WTC11 (cell line): ENCODE data around the gene METRN. TPM values are rescaled to one million over a fixed set of nuclear protein-coding genes. Genes with fewer than 3 reads are reported as not detected.
A peak's percentile ranks its signal among the peaks of the same experiment; 100 is the strongest.

Experiments used
- ATAC-seq: fragments of 200-7000 bp; cut with Tn5 transposase; 2 replicates; pipeline ENCODE4 v1.10.0; 2021; ENCODE audit warnings: mild to moderate bottlenecking, moderate library complexity
- Bru-seq: library from RNA; stranded (reverse); fragments of 400-500 nt; gene quantifications from one replicate; lab custom pipeline; 2021; lab: Mats Ljungman, UMichigan
- CTCF ChIA-PET: fragments of 300-600 bp; sonication (Branson Sonifier 250); formaldehyde crosslinking; loops from one replicate; lab custom pipeline; 2021; ENCODE audit warnings: antibody characterized with exemption; lab: Charles Lee
- POLR2A ChIA-PET: fragments of 350-600 bp; sonication (Branson Sonifier 250); formaldehyde crosslinking; loops from one replicate; lab custom pipeline; 2021; ENCODE audit warnings: antibody characterized with exemption; lab: Charles Lee
- DNase-seq: peaks from one replicate; pipeline ENCODE4 v3.0.0; 2021; ENCODE audit warnings: low spot score
- H3K27ac Mint-ChIP-seq: 2 replicates; pipeline ENCODE4 v1.8.0; 2021; ENCODE audit warnings: mixed read lengths
- H3K27me3 Mint-ChIP-seq: 2 replicates; pipeline ENCODE4 v1.8.0; 2021; ENCODE audit warnings: low read depth, mild to moderate bottlenecking, moderate library complexity, mixed read lengths
- H3K36me3 Mint-ChIP-seq: 2 replicates; pipeline ENCODE4 v1.8.0; 2021; ENCODE audit warnings: mixed read lengths
- H3K4me1 Mint-ChIP-seq: 2 replicates; pipeline ENCODE4 v1.8.0; 2022; ENCODE audit warnings: mixed read lengths
- H3K4me3 Mint-ChIP-seq: 2 replicates; pipeline ENCODE4 v1.8.0; 2021; ENCODE audit warnings: mild to moderate bottlenecking, moderate library complexity, mixed read lengths
- H3K9me3 Mint-ChIP-seq: 2 replicates; pipeline ENCODE4 v1.8.0; 2021; ENCODE audit warnings: mixed read lengths
- CREB1 ChIP-seq: sonication (generic); formaldehyde crosslinking; IDR thresholded peaks from 2 replicates; pipeline ENCODE4 v1.8.0; 2023; ENCODE audit warnings: mild to moderate bottlenecking, missing genetic modification reagents
- ETV6 ChIP-seq: sonication (generic); formaldehyde crosslinking; IDR thresholded peaks from 2 replicates; pipeline ENCODE4 v1.8.1; 2022; ENCODE audit warnings: mild to moderate bottlenecking, missing genetic modification reagents
- FOXP1 ChIP-seq: sonication (generic); formaldehyde crosslinking; IDR thresholded peaks from 2 replicates; pipeline ENCODE4 v1.8.0; 2022; ENCODE audit warnings: missing genetic modification reagents, mild to moderate bottlenecking, moderate library complexity, borderline replicate concordance
- IRF1 ChIP-seq: sonication (generic); formaldehyde crosslinking; IDR thresholded peaks from 2 replicates; pipeline ENCODE4 v1.8.0; 2023; ENCODE audit warnings: missing genetic modification reagents
- NFYB ChIP-seq: sonication (generic); formaldehyde crosslinking; conservative IDR thresholded peaks from 2 replicates; pipeline ENCODE4 v1.8.0; 2022; ENCODE audit warnings: low read depth, missing genetic modification reagents
- NR1H2 ChIP-seq: sonication (generic); formaldehyde crosslinking; IDR thresholded peaks from 2 replicates; pipeline ENCODE4 v1.9.0; 2021; ENCODE audit warnings: mild to moderate bottlenecking, moderate library complexity, missing genetic modification reagents
- NR2C2 ChIP-seq: sonication (generic); formaldehyde crosslinking; IDR thresholded peaks from 2 replicates; pipeline ENCODE4 v1.8.0; 2022; ENCODE audit warnings: mild to moderate bottlenecking, missing genetic modification reagents
- RORB ChIP-seq: fragments of 250-450 bp; sonication (Bioruptor Pico); IDR thresholded peaks from 2 replicates; pipeline ENCODE4 v1.9.0; 2021; ENCODE audit warnings: mild to moderate bottlenecking
- SP1 ChIP-seq: sonication (generic); formaldehyde crosslinking; conservative IDR thresholded peaks from 2 replicates; pipeline ENCODE4 v1.8.1; 2022; ENCODE audit warnings: missing genetic modification reagents
- TCF7 ChIP-seq: sonication (generic); formaldehyde crosslinking; IDR thresholded peaks from 2 replicates; pipeline ENCODE4 v1.8.0; 2022; ENCODE audit warnings: mild to moderate bottlenecking, low read depth, missing genetic modification reagents, moderate library complexity
- TEAD4 ChIP-seq: sonication (generic); formaldehyde crosslinking; IDR thresholded peaks from 2 replicates; pipeline ENCODE4 v1.8.0; 2022; ENCODE audit warnings: mild to moderate bottlenecking, missing genetic modification reagents
- ZNF317 ChIP-seq: sonication (generic); formaldehyde crosslinking; IDR thresholded peaks from 2 replicates; pipeline ENCODE4 v1.8.1; 2023; ENCODE audit warnings: low read depth, mild to moderate bottlenecking, moderate library complexity, missing genetic modification reagents, borderline replicate concordance
- ZNF423 ChIP-seq: fragments of 250-450 bp; sonication (Bioruptor Pico); IDR thresholded peaks from 2 replicates; pipeline ENCODE4 v2.1.2; 2022; ENCODE audit warnings: mild to moderate bottlenecking, moderate library complexity
- long read RNA-seq, 3 experiments: library from RNA in 1 of 3; library from capped mRNA in 1 of 3; library from polyadenylated mRNA in 1 of 3; unstranded in 2 of 3; stranded (forward) in 1 of 3; transcript quantifications; one replicate each; pipeline ENCODE4 v2.0.0, GENCODE V29; 2021
- total RNA-seq: library from RNA; stranded (reverse); gene quantifications from 3 replicates; pipeline ENCODE4 v1.2.3, GENCODE V29; 2021
- TF ChIP-seq, protein P1 (sequence below): sonication (generic); formaldehyde crosslinking; IDR thresholded peaks from 2 replicates; pipeline ENCODE4 v1.8.0; 2023; ENCODE audit warnings: mild to moderate bottlenecking, missing genetic modification reagents
- TF ChIP-seq, protein P2 (sequence below): sonication (generic); formaldehyde crosslinking; IDR thresholded peaks from 2 replicates; pipeline ENCODE4 v1.8.0; 2022; ENCODE audit warnings: mild to moderate bottlenecking, missing genetic modification reagents
- TF ChIP-seq, protein P3 (sequence below): fragments of 250-450 bp; sonication (Bioruptor Pico); IDR thresholded peaks from 2 replicates; pipeline ENCODE4 v1.8.0; 2021; ENCODE audit warnings: mild to moderate bottlenecking
- TF ChIP-seq, protein P4 (sequence below): fragments of 250-450 bp; sonication (Bioruptor Pico); IDR thresholded peaks from 2 replicates; pipeline ENCODE4 v1.9.0; 2021; ENCODE audit warnings: mild to moderate bottlenecking, borderline replicate concordance

METRN gene
- 30.9 to 64.3 TPM (median 61.4 TPM) in 3 replicates for total RNA-seq
- percentile 45 among the genes with signal in this experiment for Bru-seq, nascent RNA
- long read RNA-seq, experiment 1, transcript METRN-204 (4 exons, 3,325 nt), result major isoform, 58 of 90 reads
- long read RNA-seq, experiment 1, transcript METRN-201 (3 exons, 915 nt), result minor isoform, 10 of 90 reads
- long read RNA-seq, experiment 1, partial matches to known transcripts, result 3 of 90 reads
- long read RNA-seq, experiment 1, other reads (novel, unspliced or antisense), result 16 of 90 reads
- long read RNA-seq, experiment 2, transcript METRN-204 (4 exons, 3,325 nt), result major isoform, 46 of 81 reads
- long read RNA-seq, experiment 2, partial matches to known transcripts, result 22 of 81 reads
- long read RNA-seq, experiment 2, other reads (novel, unspliced or antisense), result 7 of 81 reads
- long read RNA-seq, experiment 3, result 0 reads

GRCh38 chr16:714558-715476 is at the start of gene METRN:
Gene METRN, plus strand, starts transcription at chr16:715118. Its CDS starts 172 bp downstream, at chr16:715290.
- ChIA-PET POLR2A (interaction anchor here (1.1 kb wide), 1 partner anchor 398 kb away, joined by 3 read pairs; no protein-coding TSS in a partner anchor), CTCF (interaction anchor here (0.6 to 8.8 kb wide), 14 partner anchors 8 to 583 kb away, joined by 3 to 90 read pairs (median 7); partner anchors contain the start of genes CCDC78, CHTF18, HAGHL and RPUSD1)
- peaks cover 40% of the 10 kb centered on the region for H3K27me3 Mint-ChIP-seq
- H3K36me3 Mint-ChIP-seq, result no peaks in the 10 kb centered on the region
- ATAC-seq, result peak; percentile 72
- DNase-seq, result peak; percentile 93
- H3K9me3 Mint-ChIP-seq, result no peaks in the 10 kb centered on the region
- no peak within 1 kb of the TSS for H3K27ac Mint-ChIP-seq
- H3K4me1 Mint-ChIP-seq, result peaks cover 14% of the 10 kb centered on the region
- TF ChIP-seq NFYB (CRISPR knock-in tag) (peak; percentile 76), RORB (CRISPR knock-in tag) (no peak), NR1H2 (CRISPR knock-in tag) (no peak), ZNF317 (CRISPR knock-in tag) (no peak), ETV6 (peak; percentile 52; the same call in 1 of the 2 replicates), SP1 (CRISPR knock-in tag) (peak; percentile 80), FOXP1 (0 out of 2 replicates have a peak, but pooled peaks have one; percentile 20), TEAD4 (CRISPR knock-in tag) (no peak)
- TF ChIP-seq, protein P1, sequence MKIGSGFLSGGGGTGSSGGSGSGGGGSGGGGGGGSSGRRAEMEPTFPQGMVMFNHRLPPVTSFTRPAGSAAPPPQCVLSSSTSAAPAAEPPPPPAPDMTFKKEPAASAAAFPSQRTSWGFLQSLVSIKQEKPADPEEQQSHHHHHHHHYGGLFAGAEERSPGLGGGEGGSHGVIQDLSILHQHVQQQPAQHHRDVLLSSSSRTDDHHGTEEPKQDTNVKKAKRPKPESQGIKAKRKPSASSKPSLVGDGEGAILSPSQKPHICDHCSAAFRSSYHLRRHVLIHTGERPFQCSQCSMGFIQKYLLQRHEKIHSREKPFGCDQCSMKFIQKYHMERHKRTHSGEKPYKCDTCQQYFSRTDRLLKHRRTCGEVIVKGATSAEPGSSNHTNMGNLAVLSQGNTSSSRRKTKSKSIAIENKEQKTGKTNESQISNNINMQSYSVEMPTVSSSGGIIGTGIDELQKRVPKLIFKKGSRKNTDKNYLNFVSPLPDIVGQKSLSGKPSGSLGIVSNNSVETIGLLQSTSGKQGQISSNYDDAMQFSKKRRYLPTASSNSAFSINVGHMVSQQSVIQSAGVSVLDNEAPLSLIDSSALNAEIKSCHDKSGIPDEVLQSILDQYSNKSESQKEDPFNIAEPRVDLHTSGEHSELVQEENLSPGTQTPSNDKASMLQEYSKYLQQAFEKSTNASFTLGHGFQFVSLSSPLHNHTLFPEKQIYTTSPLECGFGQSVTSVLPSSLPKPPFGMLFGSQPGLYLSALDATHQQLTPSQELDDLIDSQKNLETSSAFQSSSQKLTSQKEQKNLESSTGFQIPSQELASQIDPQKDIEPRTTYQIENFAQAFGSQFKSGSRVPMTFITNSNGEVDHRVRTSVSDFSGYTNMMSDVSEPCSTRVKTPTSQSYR (CRISPR knock-in tag), result no peak
- TF ChIP-seq, protein P2, sequence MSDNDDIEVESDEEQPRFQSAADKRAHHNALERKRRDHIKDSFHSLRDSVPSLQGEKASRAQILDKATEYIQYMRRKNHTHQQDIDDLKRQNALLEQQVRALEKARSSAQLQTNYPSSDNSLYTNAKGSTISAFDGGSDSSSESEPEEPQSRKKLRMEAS, result 0 out of 2 replicates have a peak, but pooled peaks have one; percentile 29
- TF ChIP-seq, protein P3, sequence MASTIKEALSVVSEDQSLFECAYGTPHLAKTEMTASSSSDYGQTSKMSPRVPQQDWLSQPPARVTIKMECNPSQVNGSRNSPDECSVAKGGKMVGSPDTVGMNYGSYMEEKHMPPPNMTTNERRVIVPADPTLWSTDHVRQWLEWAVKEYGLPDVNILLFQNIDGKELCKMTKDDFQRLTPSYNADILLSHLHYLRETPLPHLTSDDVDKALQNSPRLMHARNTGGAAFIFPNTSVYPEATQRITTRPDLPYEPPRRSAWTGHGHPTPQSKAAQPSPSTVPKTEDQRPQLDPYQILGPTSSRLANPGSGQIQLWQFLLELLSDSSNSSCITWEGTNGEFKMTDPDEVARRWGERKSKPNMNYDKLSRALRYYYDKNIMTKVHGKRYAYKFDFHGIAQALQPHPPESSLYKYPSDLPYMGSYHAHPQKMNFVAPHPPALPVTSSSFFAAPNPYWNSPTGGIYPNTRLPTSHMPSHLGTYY (CRISPR knock-in tag), result no peak
- H3K4me3 Mint-ChIP-seq, result peak within 1 kb of the TSS; percentile 63

DNA sequence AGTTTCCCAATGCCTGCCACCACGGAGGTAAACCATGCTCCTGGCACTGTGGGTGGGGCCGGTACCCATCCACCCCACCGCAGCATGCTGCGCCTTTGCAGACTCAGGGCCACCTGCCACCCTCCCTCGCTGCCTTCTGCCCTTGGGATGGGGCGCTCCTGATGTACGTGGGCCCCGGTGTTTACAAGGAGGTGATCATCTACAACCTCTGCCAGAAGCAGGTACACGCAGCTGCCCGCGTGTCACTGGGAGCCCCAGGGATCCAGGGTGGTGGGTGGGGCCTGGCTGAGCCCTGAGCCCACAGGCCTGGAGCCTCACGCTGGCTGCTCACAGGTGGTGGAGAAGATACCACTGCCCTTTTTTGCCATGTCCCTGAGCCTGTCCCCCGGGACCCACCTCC is 48.3 kb upstream of the METRN start:
- ChIA-PET CTCF (interaction anchor here (1.6 to 3.0 kb wide), 2 partner anchors 18 to 76 kb away, joined by 5 to 16 read pairs; partner anchors contain the start of genes RAB40C and WDR90), POLR2A (interaction anchor here (1.0 kb wide), 1 partner anchor 15 kb away, joined by 3 read pairs; no protein-coding TSS in a partner anchor)
- TF ChIP-seq IRF1 (CRISPR knock-in tag), result no peak
- TF ChIP-seq TCF7 (CRISPR knock-in tag), result no peak
- TF ChIP-seq ZNF423, result no peak
- TF ChIP-seq NR2C2 (CRISPR knock-in tag), result no peak
- TF ChIP-seq, protein P4, sequence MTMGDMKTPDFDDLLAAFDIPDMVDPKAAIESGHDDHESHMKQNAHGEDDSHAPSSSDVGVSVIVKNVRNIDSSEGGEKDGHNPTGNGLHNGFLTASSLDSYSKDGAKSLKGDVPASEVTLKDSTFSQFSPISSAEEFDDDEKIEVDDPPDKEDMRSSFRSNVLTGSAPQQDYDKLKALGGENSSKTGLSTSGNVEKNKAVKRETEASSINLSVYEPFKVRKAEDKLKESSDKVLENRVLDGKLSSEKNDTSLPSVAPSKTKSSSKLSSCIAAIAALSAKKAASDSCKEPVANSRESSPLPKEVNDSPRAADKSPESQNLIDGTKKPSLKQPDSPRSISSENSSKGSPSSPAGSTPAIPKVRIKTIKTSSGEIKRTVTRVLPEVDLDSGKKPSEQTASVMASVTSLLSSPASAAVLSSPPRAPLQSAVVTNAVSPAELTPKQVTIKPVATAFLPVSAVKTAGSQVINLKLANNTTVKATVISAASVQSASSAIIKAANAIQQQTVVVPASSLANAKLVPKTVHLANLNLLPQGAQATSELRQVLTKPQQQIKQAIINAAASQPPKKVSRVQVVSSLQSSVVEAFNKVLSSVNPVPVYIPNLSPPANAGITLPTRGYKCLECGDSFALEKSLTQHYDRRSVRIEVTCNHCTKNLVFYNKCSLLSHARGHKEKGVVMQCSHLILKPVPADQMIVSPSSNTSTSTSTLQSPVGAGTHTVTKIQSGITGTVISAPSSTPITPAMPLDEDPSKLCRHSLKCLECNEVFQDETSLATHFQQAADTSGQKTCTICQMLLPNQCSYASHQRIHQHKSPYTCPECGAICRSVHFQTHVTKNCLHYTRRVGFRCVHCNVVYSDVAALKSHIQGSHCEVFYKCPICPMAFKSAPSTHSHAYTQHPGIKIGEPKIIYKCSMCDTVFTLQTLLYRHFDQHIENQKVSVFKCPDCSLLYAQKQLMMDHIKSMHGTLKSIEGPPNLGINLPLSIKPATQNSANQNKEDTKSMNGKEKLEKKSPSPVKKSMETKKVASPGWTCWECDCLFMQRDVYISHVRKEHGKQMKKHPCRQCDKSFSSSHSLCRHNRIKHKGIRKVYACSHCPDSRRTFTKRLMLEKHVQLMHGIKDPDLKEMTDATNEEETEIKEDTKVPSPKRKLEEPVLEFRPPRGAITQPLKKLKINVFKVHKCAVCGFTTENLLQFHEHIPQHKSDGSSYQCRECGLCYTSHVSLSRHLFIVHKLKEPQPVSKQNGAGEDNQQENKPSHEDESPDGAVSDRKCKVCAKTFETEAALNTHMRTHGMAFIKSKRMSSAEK (CRISPR knock-in tag), result no peak
- no peak for TF ChIP-seq CREB1
- Mint-ChIP-seq H3K36me3 (peaks cover 7% of the 10 kb centered on the region), H3K4me3 (no peak overlapping the region), H3K27ac (no peak overlapping the region), H3K9me3 (no peaks in the 10 kb centered on the region), H3K27me3 (no peaks in the 10 kb centered on the region), H3K4me1 (no peaks in the 10 kb centered on the region)
- DNase-seq (no peak), ATAC-seq (no peak)
